Tongue (tissue), 2 donors: ENCODE data around the gene TDRD12. TPM values are rescaled to one million over a fixed set of nuclear protein-coding genes. Genes with fewer than 3 reads are reported as not detected.
"Not testable (repeated sequence)": the region's sequence is repeated elsewhere in the genome, so short reads cannot be mapped to it uniquely, and the experiment has no call there.

Source experiments
- DNase-seq: peaks from one replicate; pipeline ENCODE4 v3.0.0-alpha.2; 2015
- total RNA-seq: library from RNA; depleted of rRNA; stranded (reverse); fragments of >200 nt; gene quantifications from one replicate; pipeline ENCODE4 v1.2.3, GENCODE V29; 2014

Gene TDRD12
- total RNA-seq, 1 donor from 2014 or later: 0.41 TPM

GRCh38 chr19:32693151-32694108 lies 26.1 kb upstream of the TDRD12 start:
- DNase-seq: not testable (repeated sequence)

- DNase-seq: not testable (repeated sequence)
Measured at GRCh38 chr19:32694316-32694715, 25.3 kb upstream of the TDRD12 start.

- DNase-seq: not testable (repeated sequence)
Measured at GRCh38 chr19:32694851-32695250, 24.7 kb upstream of the TDRD12 start.

- not testable (repeated sequence) for DNase-seq
Measured at GRCh38 chr19:32695506-32695905, 24.1 kb upstream of the TDRD12 start.

GRCh38 chr19:32696771-32697170 lies 22.8 kb upstream of the TDRD12 start:
- not testable (repeated sequence) for DNase-seq

GRCh38 chr19:32700129-32700528 lies 19.4 kb upstream of the TDRD12 start:
- not testable (repeated sequence) for DNase-seq

- DNase-seq: no peak
Measured at GRCh38 chr19:32702010-32702409, 17.6 kb upstream of the TDRD12 start.

- DNase-seq: not testable (repeated sequence)
Measured at GRCh38 chr19:32704006-32704405, 15.6 kb upstream of the TDRD12 start.

GRCh38 chr19:32708457-32708856 lies 11.1 kb upstream of the TDRD12 start:
- no peak for DNase-seq

- no peak for DNase-seq
Measured at GRCh38 chr19:32709032-32709431, 10.5 kb upstream of the TDRD12 start.

GRCh38 chr19:32711747-32712146 lies 7.8 kb upstream of the TDRD12 start:
- DNase-seq: no peak

GRCh38 chr19:32716203-32716602 lies 3.4 kb upstream of the TDRD12 start:
- DNase-seq: not testable (repeated sequence)

- DNase-seq: no peak
Measured at GRCh38 chr19:32717496-32717895, 2.1 kb upstream of the TDRD12 start.

GRCh38 chr19:32718286-32718685 lies 1.3 kb upstream of the TDRD12 start:
- DNase-seq: no peak

- no peak for DNase-seq
Measured at GRCh38 chr19:32720216-32720935, 809 bp downstream of the TDRD12 start.

- DNase-seq: no peak
Measured at GRCh38 chr19:32720936-32721250, 1.3 kb downstream of the TDRD12 start.

- no peak for DNase-seq
Measured at GRCh38 chr19:32735936-32736335, 16.4 kb downstream of the TDRD12 start.

GRCh38 chr19:32743021-32743420 lies 23.5 kb downstream of the TDRD12 start:
- DNase-seq: no peak

GRCh38 chr19:32743447-32743846 lies 23.9 kb downstream of the TDRD12 start:
- no peak for DNase-seq

- DNase-seq: no peak
Measured at GRCh38 chr19:32744555-32745325, 25.2 kb downstream of the TDRD12 start.

- DNase-seq: not testable (repeated sequence)
Measured at GRCh38 chr19:32745594-32746251, 26.2 kb downstream of the TDRD12 start.

- DNase-seq: not testable (repeated sequence)
Measured at GRCh38 chr19:32746631-32747196, 27.1 kb downstream of the TDRD12 start.
